HCT116 (cell line): Measurements from ENCODE around the gene PEX26. TPM values are rescaled to one million over a fixed set of nuclear protein-coding genes. Genes with fewer than 3 reads are reported as not detected.
"Not testable (repeated sequence)": the region's sequence is repeated elsewhere in the genome, so short reads cannot be mapped to it uniquely, and the experiment has no call there.

Experiments used
- ATAC-seq: fragments of 200-7000 bp; cut with Tn5 transposase; 2 replicates; pipeline ENCODE4 v1.9.1; 2020; ENCODE audit warnings: mild to moderate bottlenecking, moderate library complexity
- BruUV-seq: library from RNA; stranded (reverse); fragments of 400-500 nt; replicated peaks from 2 replicates; lab custom pipeline; 2021; lab: Mats Ljungman, UMichigan
- CTCF ChIA-PET: fragments of 300-600 bp; sonication (Branson Sonifier 250); formaldehyde crosslinking; loops from one replicate; lab custom pipeline; 2021; ENCODE audit warnings: antibody characterized with exemption; lab: Charles Lee
- POLR2A ChIA-PET: fragments of 300-600, 350-600 bp; sonication (Branson Sonifier 250); formaldehyde crosslinking; loops from one replicate; lab custom pipeline; 2021; ENCODE audit warnings: antibody characterized with exemption; lab: Charles Lee
- RAD21 ChIA-PET, 2 experiments: fragments of 300-600 bp; sonication (Branson Sonifier 250); formaldehyde crosslinking; loops; one replicate each; lab custom pipeline; 2023; ENCODE audit warnings: low total read pairs in 2 of 2; ENCODE audit not compliant: uncharacterized antibody in 2 of 2, unreplicated experiment in 2 of 2, low non-redundant PET in 1 of 2; lab: Charles Lee
- DNase-seq: peaks from one replicate; pipeline ENCODE4 v3.0.0-alpha.2; 2010; ENCODE audit warnings: low read depth, low spot score
- H2AFZ ChIP-seq: fragments of 200-600 bp; shearing (Covaris generic), sonication (generic); 2 replicates; pipeline ENCODE4 v1.6.1; 2017; ENCODE audit warnings: low read depth, mixed run types, mixed read lengths, antibody characterized with exemption, low read length; ENCODE audit not compliant: poor library complexity, severe bottlenecking
- H3K27ac ChIP-seq: 2 replicates; pipeline ENCODE4 v1.5.1; 2012; ENCODE audit warnings: low read depth, low read length
- H3K27me3 ChIP-seq: fragments of 200-600 bp; sonication (generic); 2 replicates; pipeline ENCODE4 v1.6.1; 2016; ENCODE audit warnings: mixed run types, low read length, mixed read lengths; ENCODE audit not compliant: insufficient read depth
- H3K36me3 ChIP-seq, 2 experiments: fragments of 200-500 bp in 1 of 2; fragments of 200-600 bp in 1 of 2; sonication (Bioruptor generic) in 1 of 2; sonication (generic) in 1 of 2; 2 replicates each; pipeline versions ENCODE4 v1.5.1 to v1.6.1; 2014 to 2016; ENCODE audit warnings: low read length in 2 of 2, inconsistent platforms in 1 of 2, mixed read lengths in 1 of 2, mixed run types in 1 of 2; ENCODE audit not compliant: insufficient read depth in 2 of 2, control insufficient read depth in 1 of 2
- H3K4me1 ChIP-seq, 2 experiments: fragments of 200-600 bp in 1 of 2; sonication (generic) in 1 of 2; 2 replicates each; pipeline versions ENCODE4 v1.5.1 to v1.6.1; 2012 to 2017; ENCODE audit warnings: low read length in 2 of 2, inconsistent platforms in 1 of 2, mild to moderate bottlenecking in 1 of 2, mixed read lengths in 1 of 2, mixed run types in 1 of 2, moderate library complexity in 1 of 2; ENCODE audit not compliant: insufficient read depth in 2 of 2, control insufficient read depth in 1 of 2
- H3K4me2 ChIP-seq: fragments of 200-600 bp; sonication (generic); 2 replicates; pipeline ENCODE4 v1.6.1; 2017; ENCODE audit warnings: mixed run types, low read length, mixed read lengths
- H3K4me3 ChIP-seq, 2 experiments: fragments of 200-600 bp in 1 of 2; sonication (generic) in 1 of 2; replicated peaks in 1 of 2; 2 replicates each; pipeline ENCODE4 v1.5.1; 2011 to 2016; ENCODE audit warnings: low read length in 2 of 2, control low read depth in 1 of 2, low read depth in 1 of 2, mild to moderate bottlenecking in 1 of 2, mixed read lengths in 1 of 2, mixed run types in 1 of 2
- H3K79me2 ChIP-seq: fragments of 200-600 bp; sonication (generic); 2 replicates; pipeline ENCODE4 v1.6.1; 2017; ENCODE audit warnings: mild to moderate bottlenecking, mixed run types, low read length, moderate library complexity, mixed read lengths; ENCODE audit not compliant: insufficient read depth
- H3K9ac ChIP-seq: fragments of 200-600 bp; sonication (generic); 2 replicates; pipeline ENCODE4 v1.6.1; 2016; ENCODE audit warnings: low read length, mixed read lengths
- H3K9me2 ChIP-seq: fragments of 200-600 bp; sonication (generic), shearing (Covaris generic); 2 replicates; pipeline ENCODE4 v1.6.1; 2017; ENCODE audit warnings: mixed run types, mild to moderate bottlenecking, moderate library complexity; ENCODE audit not compliant: insufficient read depth
- H3K9me3 ChIP-seq, 2 experiments: fragments of 200-500 bp in 1 of 2; fragments of 200-600 bp in 1 of 2; sonication (Bioruptor generic) in 1 of 2; sonication (generic) in 1 of 2; 2 replicates each; pipeline ENCODE4 v1.6.1; 2014 to 2017; ENCODE audit warnings: low read length in 2 of 2, mixed read lengths in 2 of 2, inconsistent platforms in 1 of 2, low read depth in 1 of 2, mild to moderate bottlenecking in 1 of 2, mixed run types in 1 of 2, moderate library complexity in 1 of 2; ENCODE audit not compliant: control insufficient read depth in 1 of 2, insufficient read depth in 1 of 2
- H4K20me1 ChIP-seq: fragments of 200-600 bp; sonication (generic), shearing (Covaris generic); 2 replicates; pipeline ENCODE4 v1.6.1; 2017; ENCODE audit warnings: mixed run types, mild to moderate bottlenecking, moderate library complexity; ENCODE audit not compliant: insufficient read depth
- ATF3 ChIP-seq: IDR thresholded peaks from 2 replicates; pipeline ENCODE4 v1.6.1; 2012
- EGR1 ChIP-seq: IDR thresholded peaks from 2 replicates; pipeline ENCODE4 v1.6.1; 2012; ENCODE audit warnings: low read depth
- ELF1 ChIP-seq: IDR thresholded peaks from 2 replicates; pipeline ENCODE4 v1.6.1; 2012; ENCODE audit warnings: low read depth, borderline replicate concordance
- POLR2AphosphoS5 ChIP-seq: IDR thresholded peaks from 2 replicates; pipeline ENCODE4 v1.6.1; 2011; ENCODE audit warnings: mild to moderate bottlenecking, low read depth, low read length, moderate library complexity
- ZNF274 ChIP-seq: fragments of 200-500 bp; sonication (Bioruptor generic); IDR thresholded peaks from 2 replicates; pipeline ENCODE4 v1.6.1; 2014; ENCODE audit warnings: mild to moderate bottlenecking, low read depth, low read length, inconsistent platforms
- intact Hi-C: fragments of 100-400 bp; cut with micrococcal nuclease; formaldehyde crosslinking; loops from 2 replicates; pipeline ENCODE4 v1.10.0; 2022
- total RNA-seq: library from RNA; stranded (reverse); gene quantifications from one replicate; pipeline ENCODE4 v1.2.1, GENCODE V29; 2021; ENCODE audit not compliant: unreplicated experiment

The PEX26 gene
- total RNA-seq, 1 experiment from 2014 or later = 26.4 TPM

GRCh38 chr22:18062421-18062820 lies 15.4 kb upstream of the PEX26 start (continued):
- TF ChIP-seq ZNF274 = no peak
- TF ChIP-seq ELF1 = no peak
- TF ChIP-seq ATF3 = no peak
- no peak for TF ChIP-seq EGR1

- Histone ChIP-seq H2AFZ (no peak overlapping the region), H3K4me2 (no peak overlapping the region), H3K27me3 (no peaks in the 10 kb centered on the region; the same call in 1 of the 2 replicates)
- DNase-seq = no peak
- intact Hi-C loops = no loop called here
- no TSS peak for BruUV-seq
- TF ChIP-seq POLR2AphosphoS5 (no peak), ZNF274 (no peak)
- TF ChIP-seq, all 23 proteins: peak for 0
- no peak overlapping the region for H3K4me3 ChIP-seq
- no peaks in the 10 kb centered on the region for H3K36me3 ChIP-seq
- no peaks in the 10 kb centered on the region; the same call in 1 of the 2 replicates for H3K9me2 ChIP-seq
- H3K4me1 ChIP-seq = peaks cover 0 to 13% of the 10 kb centered on the region in 2 experiments; a peak in 3 of 4 replicates
- no peaks in the 10 kb centered on the region for H4K20me1 ChIP-seq
- POLR2A ChIA-PET = interaction anchor here (0.9 to 1.0 kb wide), 2 partner anchors 32 to 44 kb away, joined by 3 to 4 read pairs; no protein-coding TSS in a partner anchor
- no peaks in the 10 kb centered on the region for H3K79me2 ChIP-seq
- CTCF ChIA-PET = interaction anchor here (1.2 to 3.2 kb wide), 2 partner anchors 13 to 892 kb away, joined by 3 to 15 read pairs; no protein-coding TSS in a partner anchor
- H3K9ac ChIP-seq = no peak overlapping the region
- RAD21 ChIA-PET = no interaction called here
- no peaks in the 10 kb centered on the region for H3K9me3 ChIP-seq
- no peak overlapping the region for H3K27ac ChIP-seq
- ATAC-seq = no peak
Measured at GRCh38 chr22:18063306-18063705, 14.5 kb upstream of the PEX26 start.

- DNase-seq, H3K4me2 ChIP-seq, H3K9me2 ChIP-seq, H3K4me3 ChIP-seq, H3K27me3 ChIP-seq, H3K9me3 ChIP-seq, H2AFZ ChIP-seq, intact Hi-C loops, ATAC-seq, H3K9ac ChIP-seq, BruUV-seq, H4K20me1 ChIP-seq, H3K27ac ChIP-seq, H3K36me3 ChIP-seq, RAD21 ChIA-PET, H3K79me2 ChIP-seq: not testable (repeated sequence)
- CTCF ChIA-PET = interaction anchor here (1.2 to 3.2 kb wide), 2 partner anchors 12 to 892 kb away, joined by 3 to 15 read pairs; no protein-coding TSS in a partner anchor
- peaks cover 0 to 13% of the 10 kb centered on the region in 2 experiments; a peak in 3 of 4 replicates for H3K4me1 ChIP-seq
- POLR2A ChIA-PET = interaction anchor here (1.0 kb wide), 1 partner anchor 32 kb away, joined by 4 read pairs; no protein-coding TSS in a partner anchor
Measured at GRCh38 chr22:18063715-18064114, 14.1 kb upstream of the PEX26 start.
